ENCODE results near the gene OSBPL5.

DNA sequence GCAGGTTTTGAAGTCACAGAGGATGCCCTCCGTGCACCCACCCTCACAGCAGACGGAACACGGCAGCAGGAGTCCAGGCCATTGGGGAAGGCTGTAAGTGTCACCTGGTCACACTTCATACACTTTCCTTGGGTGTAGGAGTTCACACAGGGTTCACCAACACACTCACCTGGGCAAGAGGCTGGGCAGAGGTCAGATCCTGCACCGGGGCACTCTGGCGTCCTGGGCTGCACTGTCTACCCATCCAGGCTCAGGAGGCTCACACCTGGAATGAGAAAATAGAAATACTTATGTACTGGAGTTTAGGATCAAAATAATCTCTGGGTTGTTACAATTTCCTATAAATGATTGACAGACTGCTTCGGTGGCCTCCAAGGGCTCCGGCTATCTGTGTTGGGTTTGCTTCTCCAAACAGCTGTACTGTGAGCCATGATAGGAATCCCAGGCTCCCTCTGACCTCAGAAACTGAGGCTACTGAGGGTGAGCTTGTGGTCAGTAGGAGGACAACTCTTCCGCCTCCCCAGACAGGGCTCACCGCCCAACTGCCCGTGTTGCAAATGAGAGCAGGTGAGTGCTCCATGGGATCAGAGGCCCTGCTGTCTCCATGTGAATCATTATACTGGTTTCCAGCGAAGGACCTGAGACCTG is 87.8 kb downstream of the OSBPL5 start:
- TF ChIP-seq, protein P1, sequence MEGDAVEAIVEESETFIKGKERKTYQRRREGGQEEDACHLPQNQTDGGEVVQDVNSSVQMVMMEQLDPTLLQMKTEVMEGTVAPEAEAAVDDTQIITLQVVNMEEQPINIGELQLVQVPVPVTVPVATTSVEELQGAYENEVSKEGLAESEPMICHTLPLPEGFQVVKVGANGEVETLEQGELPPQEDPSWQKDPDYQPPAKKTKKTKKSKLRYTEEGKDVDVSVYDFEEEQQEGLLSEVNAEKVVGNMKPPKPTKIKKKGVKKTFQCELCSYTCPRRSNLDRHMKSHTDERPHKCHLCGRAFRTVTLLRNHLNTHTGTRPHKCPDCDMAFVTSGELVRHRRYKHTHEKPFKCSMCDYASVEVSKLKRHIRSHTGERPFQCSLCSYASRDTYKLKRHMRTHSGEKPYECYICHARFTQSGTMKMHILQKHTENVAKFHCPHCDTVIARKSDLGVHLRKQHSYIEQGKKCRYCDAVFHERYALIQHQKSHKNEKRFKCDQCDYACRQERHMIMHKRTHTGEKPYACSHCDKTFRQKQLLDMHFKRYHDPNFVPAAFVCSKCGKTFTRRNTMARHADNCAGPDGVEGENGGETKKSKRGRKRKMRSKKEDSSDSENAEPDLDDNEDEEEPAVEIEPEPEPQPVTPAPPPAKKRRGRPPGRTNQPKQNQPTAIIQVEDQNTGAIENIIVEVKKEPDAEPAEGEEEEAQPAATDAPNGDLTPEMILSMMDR (conservative IDR thresholded peaks at IDR 0.05; ENCODE audit: low read depth, low read length) = no peak
- no peak for TF ChIP-seq EZH2 (IDR thresholded peaks at IDR 0.05; ENCODE audit: low read length, unreplicated experiment)
- no peak for TF ChIP-seq EZH2phosphoT487 (IDR thresholded peaks at IDR 0.05; ENCODE audit: borderline replicate concordance, low read length)
